NCI-H524 (cell line): Measurements from ENCODE around the gene DAB2IP.

Experiments
- DNase-seq, 2 experiments: peaks; one replicate each; lab custom pipeline; 2025; lab: John Stamatoyannopoulos, UW

Gene DAB2IP

DNA sequence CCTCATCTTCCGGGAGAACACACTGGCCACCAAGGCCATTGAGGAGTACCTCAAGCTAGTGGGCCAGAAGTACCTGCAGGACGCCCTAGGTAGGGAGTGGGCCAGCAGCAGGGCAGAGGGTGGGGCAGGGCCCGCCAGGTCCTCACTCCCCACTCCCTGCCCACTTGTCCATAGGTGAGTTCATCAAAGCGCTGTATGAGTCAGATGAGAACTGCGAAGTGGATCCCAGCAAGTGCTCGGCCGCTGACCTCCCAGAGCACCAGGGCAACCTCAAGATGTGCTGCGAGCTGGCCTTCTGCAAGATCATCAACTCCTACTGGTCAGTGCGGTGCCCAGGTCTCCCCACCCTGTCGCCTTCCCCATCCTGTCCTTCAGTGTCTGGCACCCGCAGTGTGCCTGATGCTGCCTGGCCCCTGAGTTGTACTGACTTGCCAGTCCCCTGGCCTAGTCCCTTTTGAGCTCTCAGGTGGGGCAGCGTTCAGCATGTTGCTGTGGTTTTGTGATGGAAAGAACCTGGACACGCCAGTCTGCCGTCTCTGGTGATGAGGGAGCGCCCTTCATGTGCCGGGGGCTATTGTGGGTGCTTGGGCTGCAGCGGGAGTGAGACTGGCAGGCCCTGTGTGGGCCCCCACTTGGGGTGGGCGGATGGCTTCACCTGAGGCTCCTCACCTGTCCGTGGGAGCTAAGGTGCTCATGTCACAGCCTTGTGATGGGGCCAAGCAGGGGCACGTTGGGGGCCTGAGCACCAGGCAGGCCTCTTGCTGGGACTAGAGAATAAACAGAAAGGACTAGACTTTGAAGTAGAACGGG lies 112.3 kb downstream of the DAB2IP start:
- DNase-seq, result no peak

DNA sequence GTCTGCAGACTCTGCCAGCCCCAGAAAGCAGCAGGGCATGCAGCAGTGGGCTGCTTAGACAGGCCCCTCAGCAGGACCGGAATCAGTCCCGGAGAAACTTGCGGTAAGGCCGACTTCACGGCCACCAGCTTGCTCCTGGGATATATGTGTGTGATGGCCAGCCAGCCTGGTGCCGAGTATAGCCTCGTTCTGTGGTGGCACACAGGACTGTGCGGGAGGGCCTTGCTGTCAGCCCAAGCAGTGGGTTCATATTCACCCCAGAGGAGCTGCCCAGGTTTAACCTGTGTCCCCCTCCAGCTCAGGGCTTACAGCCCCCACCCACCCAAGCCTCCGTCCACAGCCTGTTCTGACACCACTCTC lies 112.9 kb downstream of the DAB2IP start:
- DNase-seq, result no peak

DNA sequence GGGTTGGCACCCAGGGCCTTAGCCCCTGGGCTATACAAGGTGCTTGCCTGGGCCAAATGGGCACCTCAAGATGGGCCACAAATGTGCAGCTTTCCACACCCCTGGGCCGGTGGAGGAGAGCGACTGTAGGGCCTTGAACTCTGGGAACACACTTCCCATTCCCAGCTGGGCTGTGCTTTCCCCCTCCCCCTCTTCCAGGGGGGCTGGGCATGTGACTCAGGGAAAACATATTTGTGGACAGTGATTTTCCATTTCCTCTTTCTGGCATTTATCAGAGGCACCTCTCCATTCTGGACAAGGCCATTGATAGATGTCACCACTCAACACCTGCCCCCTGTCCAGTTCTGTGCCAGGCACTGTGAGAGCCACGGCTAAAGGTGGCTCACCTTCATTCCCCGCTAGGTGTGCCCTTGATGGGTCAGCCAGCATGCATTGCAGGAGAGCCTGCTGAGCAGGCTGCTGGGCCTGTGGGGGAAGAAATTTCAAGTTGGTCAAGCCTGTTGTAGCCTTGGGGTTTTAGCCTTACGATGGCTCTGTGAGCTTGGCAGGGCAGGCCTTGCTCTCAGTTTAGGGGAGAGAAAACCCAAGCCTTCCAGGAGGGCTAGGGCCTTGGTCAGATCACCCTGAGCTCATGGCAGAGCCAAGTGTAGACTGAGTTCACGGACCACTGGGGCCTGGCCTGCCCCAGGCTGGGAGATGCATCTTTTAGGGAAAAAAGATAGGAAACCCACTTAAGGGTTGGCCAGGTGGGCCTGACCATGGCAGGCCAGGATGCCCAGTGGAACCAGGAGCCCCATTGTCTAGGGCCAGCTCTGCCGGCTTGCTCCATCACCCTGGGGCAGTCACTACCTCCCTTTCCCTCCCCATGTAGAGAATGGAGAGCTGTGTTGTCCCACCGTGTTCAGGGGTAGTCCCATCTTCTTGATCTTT lies 113.9 kb downstream of the DAB2IP start:
- DNase-seq, result no peak

DNA sequence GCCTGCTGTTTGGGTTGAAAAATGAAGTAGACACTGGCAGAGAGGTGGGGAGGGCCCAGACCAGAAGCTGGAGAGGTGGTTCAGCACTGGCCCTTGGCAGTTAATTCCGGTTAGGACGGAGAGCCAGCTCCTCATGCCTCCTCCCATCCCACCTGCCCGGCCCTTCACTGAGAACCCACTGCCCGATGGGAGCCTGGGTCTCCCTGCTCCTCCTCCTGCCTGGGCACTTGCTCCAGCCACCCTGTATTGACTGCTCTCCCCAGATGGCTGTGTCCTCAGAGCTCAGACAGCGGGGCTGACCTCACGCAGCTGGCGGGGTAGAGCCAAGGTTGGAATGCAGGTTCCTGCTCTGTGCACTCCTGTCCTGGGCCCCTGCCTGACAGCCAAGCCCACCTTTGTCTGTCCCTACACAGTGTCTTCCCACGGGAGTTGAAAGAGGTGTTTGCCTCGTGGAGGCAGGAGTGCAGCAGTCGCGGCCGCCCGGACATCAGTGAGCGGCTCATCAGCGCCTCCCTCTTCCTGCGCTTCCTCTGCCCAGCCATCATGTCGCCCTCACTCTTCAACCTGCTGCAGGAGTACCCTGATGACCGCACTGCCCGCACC lies 114.7 kb downstream of the DAB2IP start:
- no peak for DNase-seq

DNA sequence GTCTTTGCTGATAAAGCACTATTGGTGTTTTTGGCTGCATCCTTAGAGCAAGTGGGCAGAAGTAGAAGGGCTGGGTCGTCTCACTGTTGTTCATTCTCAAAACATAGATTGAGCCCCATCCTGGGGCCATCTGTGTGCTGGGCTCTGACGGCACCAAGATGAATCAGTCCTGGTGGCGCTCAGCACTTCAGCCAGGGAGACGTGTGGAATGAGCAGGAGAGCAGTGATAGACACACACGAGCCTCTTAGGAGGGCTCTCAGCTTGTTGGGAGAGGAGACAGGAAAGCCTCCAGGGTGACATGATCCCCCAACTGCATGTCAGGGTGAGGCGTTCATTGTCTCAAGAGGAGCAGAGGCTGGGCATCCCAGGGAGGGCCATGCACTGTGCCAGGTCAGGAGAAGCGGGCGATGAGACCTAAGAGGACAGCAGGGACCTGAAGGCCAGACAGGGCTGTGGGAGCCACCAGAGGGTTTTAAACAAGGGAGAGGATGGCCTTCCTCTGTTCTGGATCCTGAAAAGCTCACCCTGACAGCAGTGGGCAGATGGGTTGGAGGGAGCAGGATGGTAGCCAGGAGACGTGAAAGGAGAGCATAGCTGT lies 115.8 kb downstream of the DAB2IP start:
- no peak for DNase-seq

DNA sequence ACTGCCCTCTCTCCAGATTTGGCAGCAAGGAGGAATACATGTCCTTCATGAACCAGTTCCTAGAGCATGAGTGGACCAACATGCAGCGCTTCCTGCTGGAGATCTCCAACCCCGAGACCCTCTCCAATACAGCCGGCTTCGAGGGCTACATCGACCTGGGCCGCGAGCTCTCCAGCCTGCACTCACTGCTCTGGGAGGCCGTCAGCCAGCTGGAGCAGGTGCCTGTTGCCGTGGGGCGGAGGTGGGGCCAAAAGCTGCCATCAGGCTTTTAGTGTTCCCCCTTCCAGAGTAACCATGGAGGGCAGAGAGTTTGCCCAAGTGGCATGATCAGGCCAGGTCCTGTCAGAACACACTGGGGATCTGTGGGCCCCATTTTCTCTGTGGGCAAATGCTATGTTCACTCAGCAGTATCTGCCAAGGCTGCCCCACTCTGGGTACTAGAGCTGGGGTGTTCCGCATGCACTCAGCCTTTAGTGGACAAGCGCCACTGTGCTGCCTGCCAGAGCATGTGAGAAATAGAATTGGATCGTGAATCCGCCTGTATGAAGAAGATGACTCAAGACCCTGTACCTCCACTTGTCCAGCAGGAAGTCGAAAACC lies 117.1 kb downstream of the DAB2IP start:
- no peak for DNase-seq

DNA sequence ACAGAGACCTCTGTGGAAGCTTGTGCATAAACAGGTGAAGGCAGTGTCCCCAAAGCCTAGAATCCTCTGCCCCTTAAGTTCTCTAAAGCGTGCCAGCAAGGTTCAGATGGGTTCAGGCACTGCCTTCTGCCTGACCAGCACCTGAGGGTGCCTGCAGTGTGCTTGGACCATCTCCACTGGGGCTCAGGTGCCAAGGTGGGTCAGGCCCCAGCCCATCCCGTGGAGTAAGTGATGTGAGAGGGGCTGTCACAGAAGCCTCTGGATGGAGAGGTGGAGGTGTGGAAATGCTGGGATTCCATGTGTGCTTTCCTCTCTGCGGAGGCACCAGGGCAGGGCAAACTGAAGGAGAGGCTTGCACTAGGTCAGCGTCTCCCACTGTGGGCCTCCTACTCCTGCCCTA lies 118.5 kb downstream of the DAB2IP start:
- no peak for DNase-seq

DNA sequence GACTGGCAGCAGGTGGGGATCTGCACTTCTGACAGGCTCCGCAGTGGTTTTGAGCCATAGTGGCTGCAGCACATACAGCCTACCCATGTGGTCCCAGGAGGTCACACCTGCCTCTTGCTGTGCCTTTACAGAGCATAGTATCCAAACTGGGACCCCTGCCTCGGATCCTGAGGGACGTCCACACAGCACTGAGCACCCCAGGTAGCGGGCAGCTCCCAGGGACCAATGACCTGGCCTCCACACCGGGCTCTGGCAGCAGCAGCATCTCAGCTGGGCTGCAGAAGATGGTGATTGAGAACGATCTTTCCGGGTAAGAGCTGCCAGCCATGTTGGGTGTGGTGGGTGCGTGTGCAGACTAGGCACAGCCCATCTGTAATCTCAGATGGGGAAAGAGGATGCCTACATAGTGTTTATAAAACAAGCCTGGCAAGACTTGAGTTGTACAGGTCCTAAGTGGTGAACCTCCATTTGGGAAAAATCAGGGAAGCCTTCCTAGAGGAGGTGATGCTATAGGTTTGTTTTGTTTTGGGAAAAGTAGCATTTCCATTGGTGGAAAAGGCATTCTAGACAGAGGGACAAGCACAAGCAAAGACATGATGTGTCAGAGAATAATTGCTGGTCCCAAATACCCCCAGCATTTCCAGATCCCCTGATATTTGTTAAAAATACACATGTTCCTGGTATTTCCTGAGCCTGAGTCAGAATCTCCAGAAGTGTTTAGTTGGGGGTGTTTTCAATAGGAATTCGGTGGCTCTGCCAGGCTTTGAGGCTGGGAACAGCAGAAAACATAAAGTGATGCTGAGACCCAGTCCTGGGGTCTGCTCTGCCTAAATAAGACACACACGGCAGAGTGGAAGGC lies 119.2 kb downstream of the DAB2IP start:
- DNase-seq, result no peak

DNA sequence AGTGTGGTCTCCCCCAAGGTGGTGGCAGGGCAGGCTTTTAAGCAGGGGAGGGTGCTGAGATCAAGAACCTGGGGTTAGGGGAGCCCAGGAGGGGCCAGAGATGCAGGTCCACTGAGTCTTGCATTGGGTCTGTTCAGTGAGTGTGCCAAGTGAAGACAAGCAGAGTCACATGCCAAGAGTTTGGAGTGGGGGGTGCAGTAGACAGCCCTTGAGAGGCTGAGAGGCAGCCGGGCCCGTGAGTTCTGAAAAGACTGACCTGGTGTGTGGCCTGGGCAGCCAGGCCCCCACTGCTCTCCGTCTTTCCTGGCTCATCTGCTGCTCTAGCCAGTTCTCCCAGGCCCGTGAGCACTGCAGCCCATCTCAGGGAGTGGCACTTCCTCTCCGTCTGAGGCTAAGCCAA lies 120.0 kb downstream of the DAB2IP start:
- no peak for DNase-seq

DNA sequence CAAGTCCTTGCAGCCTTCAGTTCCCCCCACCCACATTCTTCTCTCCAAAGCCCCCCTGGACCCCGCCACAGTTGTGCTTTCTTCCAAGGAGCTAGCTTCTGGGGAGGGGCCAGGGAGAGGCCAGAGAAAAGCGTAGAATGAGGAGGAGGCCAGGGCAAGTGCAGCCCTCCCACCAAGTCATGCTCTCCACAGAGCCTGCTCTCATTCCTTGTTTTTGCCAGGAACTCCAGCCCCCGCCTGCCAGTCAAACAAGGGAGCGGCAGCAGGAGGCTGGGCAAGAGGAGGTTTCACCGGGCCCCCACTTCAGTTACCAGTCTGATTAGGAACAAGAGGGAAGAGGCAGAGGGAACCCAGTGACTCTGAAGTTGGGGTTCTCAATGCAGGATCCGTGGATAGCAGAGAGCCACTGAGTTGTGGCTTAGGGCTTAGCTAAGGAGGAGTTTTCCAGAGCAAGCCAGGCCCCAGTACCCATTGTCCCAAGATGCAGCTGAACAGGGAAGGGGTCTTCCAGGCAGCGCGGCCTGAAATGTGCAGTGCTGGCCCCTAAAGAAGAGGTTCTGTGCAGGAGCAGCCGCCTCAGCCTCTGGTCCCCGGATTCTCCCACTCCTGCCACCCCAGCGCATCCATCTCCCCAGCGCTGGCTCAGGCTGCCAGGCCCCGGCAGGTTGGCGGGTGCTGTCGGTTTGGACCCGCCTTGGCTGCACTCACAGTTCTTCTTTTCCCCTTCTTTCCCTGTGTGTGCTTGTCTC lies 120.6 kb downstream of the DAB2IP start:
- no peak for DNase-seq

DNA sequence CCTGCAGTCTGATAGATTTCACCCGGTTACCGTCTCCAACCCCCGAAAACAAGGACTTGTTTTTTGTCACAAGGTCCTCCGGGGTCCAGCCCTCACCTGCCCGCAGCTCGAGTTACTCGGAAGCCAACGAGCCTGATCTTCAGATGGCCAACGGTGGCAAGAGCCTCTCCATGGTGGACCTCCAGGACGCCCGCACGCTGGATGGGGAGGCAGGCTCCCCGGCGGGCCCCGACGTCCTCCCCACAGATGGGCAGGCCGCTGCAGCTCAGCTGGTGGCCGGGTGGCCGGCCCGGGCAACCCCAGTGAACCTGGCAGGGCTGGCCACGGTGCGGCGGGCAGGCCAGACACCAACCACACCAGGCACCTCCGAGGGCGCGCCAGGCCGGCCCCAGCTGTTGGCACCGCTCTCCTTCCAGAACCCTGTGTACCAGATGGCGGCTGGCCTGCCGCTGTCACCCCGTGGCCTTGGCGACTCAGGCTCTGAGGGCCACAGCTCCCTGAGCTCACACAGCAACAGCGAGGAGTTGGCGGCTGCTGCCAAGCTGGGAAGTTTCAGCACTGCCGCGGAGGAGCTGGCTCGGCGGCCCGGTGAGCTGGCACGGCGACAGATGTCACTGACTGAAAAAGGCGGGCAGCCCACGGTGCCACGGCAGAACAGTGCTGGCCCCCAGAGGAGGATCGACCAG lies 121.3 kb downstream of the DAB2IP start:
- DNase-seq, result no peak

DNA sequence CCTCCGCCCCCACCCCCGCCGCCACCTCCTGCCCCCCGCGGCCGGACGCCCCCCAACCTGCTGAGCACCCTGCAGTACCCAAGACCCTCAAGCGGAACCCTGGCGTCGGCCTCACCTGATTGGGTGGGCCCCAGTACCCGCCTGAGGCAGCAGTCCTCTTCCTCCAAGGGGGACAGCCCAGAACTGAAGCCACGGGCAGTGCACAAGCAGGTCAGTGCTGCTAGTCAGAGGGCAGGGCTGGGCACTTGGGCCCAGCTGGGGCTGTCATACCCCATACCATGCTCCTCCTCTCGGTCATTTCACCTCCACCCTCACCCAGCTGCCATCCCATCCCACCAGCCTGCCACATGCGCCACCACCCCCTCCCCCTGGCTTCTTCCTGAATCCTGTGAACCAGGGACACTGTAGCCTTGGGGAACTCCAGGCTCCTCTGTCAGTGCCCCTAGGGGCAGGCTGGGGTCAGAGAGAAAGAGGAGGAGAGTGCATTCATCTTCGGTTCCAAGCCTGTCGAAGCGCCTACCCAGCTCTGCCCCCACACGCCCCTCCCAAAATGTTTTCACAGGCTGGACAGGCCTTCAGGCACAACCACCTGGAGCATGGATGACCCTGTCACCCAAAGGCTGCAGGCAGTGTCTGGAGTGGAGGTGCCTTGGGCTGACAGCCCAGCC lies 122.0 kb downstream of the DAB2IP start:
- no peak for DNase-seq

DNA sequence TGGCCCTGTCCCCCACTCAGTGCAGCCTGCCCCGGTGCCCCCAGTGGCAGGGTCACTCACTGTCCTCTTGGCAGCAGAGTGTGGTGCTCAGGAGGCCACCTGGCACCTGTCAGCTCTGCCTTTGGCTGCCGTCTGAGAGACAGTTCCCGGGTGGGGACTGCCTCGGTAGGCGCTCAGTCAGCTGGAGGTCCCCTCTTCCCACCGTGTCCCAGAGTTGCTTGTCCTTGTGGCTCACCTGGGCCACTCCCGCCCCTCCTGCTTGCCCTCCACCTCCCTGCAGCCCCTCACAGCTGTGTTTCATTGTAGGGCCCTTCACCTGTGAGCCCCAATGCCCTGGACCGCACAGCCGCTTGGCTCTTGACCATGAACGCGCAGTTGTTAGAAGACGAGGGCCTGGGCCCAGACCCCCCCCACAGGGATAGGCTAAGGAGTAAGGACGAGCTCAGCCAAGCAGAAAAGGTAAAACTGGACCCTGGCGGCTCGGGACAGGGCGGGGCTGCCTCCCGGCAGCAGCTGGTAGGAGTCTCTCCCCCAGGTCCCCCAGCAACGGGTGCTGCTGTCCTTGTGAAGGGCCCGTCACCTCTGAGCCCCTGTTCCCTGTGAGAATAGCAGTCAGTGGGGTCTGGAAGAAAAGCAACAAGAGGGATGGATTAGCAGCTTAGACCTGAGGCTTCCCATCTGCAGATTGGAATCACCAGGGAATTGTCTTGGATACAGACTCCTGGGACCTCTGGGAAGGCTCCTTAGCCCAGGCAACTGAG lies 122.7 kb downstream of the DAB2IP start:
- peak; percentile 23 to 45 for DNase-seq

DNA sequence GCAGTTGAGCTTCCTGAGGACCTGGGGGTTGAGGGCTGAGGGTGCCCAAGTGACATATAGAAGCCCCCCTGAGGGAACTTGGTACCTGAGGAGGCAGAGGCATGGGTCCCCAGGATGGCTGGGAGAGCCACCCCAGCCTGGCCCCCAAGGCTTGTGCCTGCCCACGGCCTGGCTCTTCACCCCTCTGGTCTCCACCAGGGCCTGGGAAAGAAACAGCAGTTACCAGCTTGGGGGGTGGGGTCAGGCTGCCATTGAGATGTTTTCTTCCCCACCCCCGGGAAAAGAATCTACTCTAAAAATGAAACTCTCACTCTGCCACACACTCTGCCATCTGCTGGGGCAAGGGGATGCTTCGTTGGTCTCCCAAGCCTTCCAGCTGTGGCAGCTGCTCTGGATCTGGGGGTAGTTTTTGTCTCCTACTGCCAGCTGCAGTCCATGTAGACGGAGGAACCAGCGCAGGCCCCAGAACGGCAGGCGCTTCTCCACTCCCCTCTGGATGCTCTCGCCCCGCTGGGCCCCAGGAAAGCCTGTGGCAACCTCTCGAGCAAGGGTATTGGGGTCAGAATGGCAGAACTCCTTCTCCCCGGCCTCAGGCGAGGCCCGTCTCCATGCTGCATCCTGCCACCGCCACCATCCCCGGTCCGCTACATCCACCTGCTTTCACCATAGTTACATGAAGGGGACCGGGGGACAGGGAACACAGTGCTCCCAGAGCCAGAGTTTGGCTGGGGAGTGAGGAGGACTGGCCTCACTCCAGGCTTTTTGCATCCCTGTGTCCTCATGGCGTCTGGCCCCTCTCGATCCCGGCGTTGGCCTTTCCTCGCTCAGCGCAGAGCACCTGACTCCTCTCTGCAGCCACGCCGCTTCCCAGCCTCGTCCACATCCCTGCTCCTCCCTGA lies 123.5 kb downstream of the DAB2IP start:
- peak; percentile 56 to 87 for DNase-seq

DNA sequence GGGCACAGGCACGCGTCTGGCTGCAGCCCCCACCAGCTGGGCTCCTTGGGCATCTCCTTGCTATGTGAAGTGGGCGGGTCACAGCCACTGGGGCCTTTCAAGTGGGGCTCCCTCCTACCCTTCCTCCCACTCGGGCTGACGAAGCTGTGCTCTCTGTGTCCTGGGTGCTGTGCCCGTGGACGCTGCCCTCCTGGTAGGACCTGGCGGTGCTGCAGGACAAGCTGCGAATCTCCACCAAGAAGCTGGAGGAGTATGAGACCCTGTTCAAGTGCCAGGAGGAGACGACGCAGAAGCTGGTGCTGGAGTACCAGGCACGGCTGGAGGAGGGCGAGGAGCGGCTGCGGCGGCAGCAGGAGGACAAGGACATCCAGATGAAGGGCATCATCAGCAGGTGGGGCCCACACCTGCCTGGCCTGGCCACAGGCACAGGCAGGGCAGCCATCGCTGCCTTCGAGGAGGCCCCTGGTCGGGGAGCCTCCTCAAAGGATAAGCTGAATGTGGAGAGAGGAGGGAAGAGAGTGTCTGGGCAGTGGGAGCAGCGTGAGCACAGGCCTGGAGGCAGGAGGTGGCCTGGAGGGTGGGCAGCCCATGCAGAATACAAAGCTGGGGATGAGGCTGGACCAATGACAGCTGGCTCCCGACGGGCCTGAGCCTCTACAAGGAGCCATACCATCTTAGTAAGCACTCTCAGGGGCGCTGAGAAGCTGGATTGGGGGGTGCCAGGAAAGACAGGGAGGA lies 124.7 kb downstream of the DAB2IP start:
- no peak for DNase-seq
